H1 (cell line): Measurements from ENCODE around the gene LCLAT1. TPM values are rescaled to one million over a fixed set of nuclear protein-coding genes. Genes with fewer than 3 reads are reported as not detected.

Experiments
- CTCF ChIA-PET: fragments of 300-600 bp; sonication (Branson Sonifier 250); formaldehyde crosslinking; loops from one replicate; lab custom pipeline; 2021; ENCODE audit not compliant: partially characterized antibody; lab: Charles Lee
- POLR2A ChIA-PET: fragments of 300-600 bp; sonication (Branson Sonifier 250); formaldehyde crosslinking; loops from one replicate; lab custom pipeline; 2021; ENCODE audit warnings: inconsistent platforms; ENCODE audit not compliant: partially characterized antibody; lab: Charles Lee
- DNase-seq, 2 experiments: peaks; one replicate each; pipeline versions ENCODE4 v3.0.0 to v3.0.0-alpha.2; 2010 to 2022; ENCODE audit warnings: low spot score in 2 of 2, low read depth in 1 of 2, mixed read lengths in 1 of 2
- FAIRE-seq: peaks from 2 replicates; lab custom pipeline; 2011; peaks lifted over from hg19 to GRCh38; lab: Jason Lieb, UNC
- H2AFZ ChIP-seq: 2 replicates; pipeline ENCODE4 v1.8.1; 2012; ENCODE audit warnings: low read length, inconsistent platforms
- H2AK5ac ChIP-seq: 2 replicates; pipeline ENCODE4 v1.6.1; 2013; ENCODE audit warnings: low read depth, low read length
- H2BK120ac ChIP-seq: replicated peaks from 2 replicates; pipeline ENCODE3; 2013; ENCODE audit warnings: low read depth, low read length, inconsistent platforms
- H2BK12ac ChIP-seq: 2 replicates; pipeline ENCODE4 v1.6.1; 2013; ENCODE audit warnings: low read depth, low read length
- H2BK15ac ChIP-seq: 2 replicates; pipeline ENCODE4 v1.6.1; 2013; ENCODE audit warnings: low read length
- H2BK20ac ChIP-seq: 2 replicates; pipeline ENCODE4 v1.6.1; 2013; ENCODE audit warnings: low read length
- H2BK5ac ChIP-seq: 2 replicates; pipeline ENCODE4 v1.6.1; 2013; ENCODE audit warnings: low read depth, low read length
- H3K14ac ChIP-seq: 2 replicates; pipeline ENCODE4 v1.6.1; 2013; ENCODE audit warnings: inconsistent platforms; ENCODE audit not compliant: insufficient read length
- H3K18ac ChIP-seq: 2 replicates; pipeline ENCODE4 v1.6.1; 2013; ENCODE audit warnings: low read length; ENCODE audit errors: extremely low read depth
- H3K23ac ChIP-seq: 2 replicates; pipeline ENCODE4 v1.6.1; 2013; ENCODE audit warnings: inconsistent platforms; ENCODE audit not compliant: insufficient read length
- H3K23me2 ChIP-seq: 2 replicates; pipeline ENCODE4 v1.6.1; 2013; ENCODE audit warnings: low read depth, low read length
- H3K27ac ChIP-seq: 2 replicates; pipeline ENCODE4 v1.6.1; 2011; ENCODE audit warnings: low read depth, low read length, inconsistent platforms
- H3K27me3 ChIP-seq, 4 experiments: replicated peaks in 1 of 4; 1 replicate in 1 of 4; 2 replicates in 3 of 4; pipeline versions ENCODE4 v1.6.1 to v1.8.1; 2011 to 2013; ENCODE audit warnings: low read length in 3 of 4, mild to moderate bottlenecking in 3 of 4, inconsistent platforms in 2 of 4, mixed read lengths in 2 of 4, moderate library complexity in 1 of 4; ENCODE audit not compliant: control insufficient read depth in 3 of 4, insufficient read depth in 3 of 4; ENCODE audit errors: extremely low read depth in 1 of 4
- H3K36me3 ChIP-seq, 4 experiments: 2 replicates each; pipeline versions ENCODE4 v1.6.1 to v1.8.1; 2011 to 2013; ENCODE audit warnings: mild to moderate bottlenecking in 4 of 4, low read length in 3 of 4, moderate library complexity in 2 of 4, control low read depth in 1 of 4, inconsistent platforms in 1 of 4; ENCODE audit not compliant: insufficient read depth in 4 of 4, control insufficient read depth in 2 of 4
- H3K4ac ChIP-seq: replicated peaks from 2 replicates; pipeline ENCODE3; 2013; ENCODE audit warnings: low read length, low read depth, mixed read lengths, inconsistent platforms; ENCODE audit not compliant: insufficient read length
- H3K4me1 ChIP-seq, 4 experiments: replicated peaks in 1 of 4; 1 replicate in 1 of 4; 2 replicates in 3 of 4; pipeline versions ENCODE4 v1.6.1 to v1.8.1; 2011 to 2013; ENCODE audit warnings: low read length in 3 of 4, inconsistent platforms in 2 of 4, mixed read lengths in 1 of 4; ENCODE audit not compliant: insufficient read depth in 4 of 4, control insufficient read depth in 3 of 4
- H3K4me2 ChIP-seq, 2 experiments: 2 replicates each; pipeline versions ENCODE4 v1.6.1 to v1.8.1; 2011 to 2013; ENCODE audit warnings: low read depth in 2 of 2, low read length in 2 of 2, control low read depth in 1 of 2, inconsistent platforms in 1 of 2, mild to moderate bottlenecking in 1 of 2; ENCODE audit not compliant: insufficient read depth in 1 of 2
- H3K4me3 ChIP-seq, 4 experiments: fragments of 200-600, 300-600 bp in 1 of 4; sonication (generic), shearing (Covaris generic), sonication (Bioruptor Twin) in 1 of 4; 2 replicates each; pipeline versions ENCODE4 v1.5.1 to v1.8.1; 2011 to 2016; ENCODE audit warnings: low read length in 4 of 4, low read depth in 3 of 4, control low read depth in 2 of 4, inconsistent platforms in 2 of 4, mild to moderate bottlenecking in 2 of 4, mixed read lengths in 1 of 4, moderate library complexity in 1 of 4; ENCODE audit not compliant: insufficient read depth in 2 of 4; ENCODE audit errors: extremely low read depth in 1 of 4
- H3K56ac ChIP-seq: replicated peaks from 2 replicates; pipeline ENCODE3; 2013; ENCODE audit warnings: low read depth, mild to moderate bottlenecking, mixed read lengths, low read length, inconsistent platforms; ENCODE audit not compliant: insufficient read length
- H3K79me1 ChIP-seq: 2 replicates; pipeline ENCODE4 v1.6.1; 2013; ENCODE audit warnings: low read depth, low read length, control low read depth
- H3K79me2 ChIP-seq, 2 experiments: 2 replicates each; pipeline versions ENCODE4 v1.6.1 to v1.8.1; 2012 to 2013; ENCODE audit warnings: low read length in 2 of 2, mild to moderate bottlenecking in 2 of 2, inconsistent platforms in 1 of 2; ENCODE audit not compliant: insufficient read depth in 2 of 2, control insufficient read depth in 1 of 2
- H3K9ac ChIP-seq, 4 experiments: replicated peaks in 1 of 4; 1 replicate in 1 of 4; 2 replicates in 3 of 4; pipeline versions ENCODE4 v1.6.1 to v1.8.1; 2011 to 2013; ENCODE audit warnings: low read depth in 3 of 4, low read length in 3 of 4, control low read depth in 2 of 4, mild to moderate bottlenecking in 2 of 4, moderate library complexity in 2 of 4, inconsistent platforms in 1 of 4; ENCODE audit errors: extremely low read depth in 1 of 4
- H3K9me3 ChIP-seq, 2 experiments: 2 replicates each; pipeline versions ENCODE4 v1.6.1 to v1.8.1; 2012 to 2013; ENCODE audit warnings: mild to moderate bottlenecking in 2 of 2, moderate library complexity in 2 of 2, control low read depth in 1 of 2, inconsistent platforms in 1 of 2, low read depth in 1 of 2, low read length in 1 of 2, mixed read lengths in 1 of 2; ENCODE audit not compliant: insufficient read depth in 2 of 2
- H4K20me1 ChIP-seq, 2 experiments: replicated peaks in 1 of 2; 2 replicates each; pipeline versions ENCODE3 to v1.8.1; 2011 to 2013; ENCODE audit warnings: inconsistent platforms in 2 of 2, low read length in 2 of 2, mild to moderate bottlenecking in 1 of 2; ENCODE audit not compliant: insufficient read depth in 2 of 2, control insufficient read depth in 1 of 2
- H4K5ac ChIP-seq: 2 replicates; pipeline ENCODE4 v1.6.1; 2013; ENCODE audit warnings: low read length, low read depth, mixed read lengths, inconsistent platforms; ENCODE audit not compliant: insufficient read length
- H4K8ac ChIP-seq: 2 replicates; pipeline ENCODE4 v1.8.0; 2013; ENCODE audit warnings: mild to moderate bottlenecking, moderate library complexity, low read length, inconsistent platforms; ENCODE audit not compliant: insufficient read depth; ENCODE audit errors: extremely low read depth
- H4K91ac ChIP-seq: replicated peaks from 2 replicates; pipeline ENCODE3; 2013; ENCODE audit warnings: low read length, mixed read lengths, inconsistent platforms; ENCODE audit not compliant: insufficient read length
- BRCA1 ChIP-seq: IDR thresholded peaks from 2 replicates; pipeline ENCODE4 v1.6.1; 2012; ENCODE audit warnings: low read depth, low read length, improper control_type of control experiment
- CHD1 ChIP-seq: IDR thresholded peaks from 2 replicates; pipeline ENCODE4 v1.6.1; 2012; ENCODE audit warnings: low read depth, low read length, improper control_type of control experiment
- CTBP2 ChIP-seq: IDR thresholded peaks from 2 replicates; pipeline ENCODE4 v1.7.0; 2011; ENCODE audit warnings: borderline replicate concordance, mild to moderate bottlenecking, moderate library complexity, mixed read lengths, low read length; ENCODE audit not compliant: insufficient read depth, insufficient read length
- EGR1 ChIP-seq: IDR thresholded peaks from 2 replicates; pipeline ENCODE4 v1.6.1; 2011; ENCODE audit warnings: low read depth, low read length, borderline replicate concordance
- HDAC2 ChIP-seq, 2 experiments: fragments of 300-600 bp in 1 of 2; sonication (generic) in 1 of 2; IDR thresholded peaks; 2 replicates each; pipeline ENCODE4 v1.6.1; 2011 to 2012; ENCODE audit warnings: low read depth in 2 of 2, low read length in 2 of 2, mild to moderate bottlenecking in 2 of 2, moderate library complexity in 2 of 2, borderline replicate concordance in 1 of 2, inconsistent platforms in 1 of 2
- JUN ChIP-seq: IDR thresholded peaks from 2 replicates; pipeline ENCODE4 v1.6.1; 2011; ENCODE audit warnings: low read depth, mild to moderate bottlenecking, improper control_type of control experiment, low read length
- KDM1A ChIP-seq: fragments of 200-600, 300-600 bp; sonication (generic); IDR thresholded peaks from 2 replicates; pipeline ENCODE4 v1.7.1; 2016; ENCODE audit warnings: mild to moderate bottlenecking, low read length, borderline replicate concordance
- KDM5A ChIP-seq: fragments of 200-600 bp; IDR thresholded peaks from 2 replicates; pipeline ENCODE4 v1.7.1; 2012; ENCODE audit warnings: mild to moderate bottlenecking, low read length, inconsistent platforms, mixed read lengths
- RBBP5 ChIP-seq: IDR thresholded peaks from 2 replicates; pipeline ENCODE4 v1.7.1; 2012; ENCODE audit warnings: low read depth, mild to moderate bottlenecking, inconsistent platforms, low read length, moderate library complexity, borderline replicate concordance
- RNF2 ChIP-seq: fragments of 200-900, 300-1000 bp; sonication (generic); IDR thresholded peaks from 2 replicates; pipeline ENCODE4 v1.7.1; 2016; ENCODE audit warnings: borderline replicate concordance, low read depth, mild to moderate bottlenecking, antibody characterized with exemption, low read length; ENCODE audit not compliant: poor library complexity, severe bottlenecking; ENCODE audit errors: missing control alignments
- SP2 ChIP-seq: IDR thresholded peaks from 2 replicates; pipeline ENCODE4 v1.6.1; 2012; ENCODE audit warnings: mild to moderate bottlenecking, low read length, inconsistent platforms
- TEAD4 ChIP-seq: IDR thresholded peaks from 2 replicates; pipeline ENCODE4 v1.6.1; 2012; ENCODE audit warnings: low read depth, low read length, inconsistent platforms, mixed read lengths
- YY1 ChIP-seq: IDR thresholded peaks from 2 replicates; pipeline ENCODE4 v1.6.1; 2011; ENCODE audit warnings: low read depth, mild to moderate bottlenecking, low read length
- WGBS, 2 experiments: shearing (Covaris generic) in 1 of 2; methylation state at CpG; one replicate each; pipeline versions ENCODE4 v1.1.6 to v1.1.7; 2013 to 2015; ENCODE audit warnings: low lambda C conversion rate in 2 of 2, mixed read lengths in 2 of 2, inconsistent platforms in 1 of 2, low coverage in 1 of 2, missing lambda C conversion rate in 1 of 2; ENCODE audit not compliant: insufficient replicate concordance in 2 of 2, insufficient coverage in 1 of 2, insufficient read length in 1 of 2; ENCODE audit errors: extremely low coverage in 1 of 2, missing lambda C conversion rate in 1 of 2; 5-methylcytosine and 5-hydroxymethylcytosine counted together
- polyA plus RNA-seq, 7 experiments: library from polyadenylated mRNA; depleted of rRNA in 3 of 7; stranded (reverse) in 5 of 7; unstranded in 2 of 7; fragments of >200 nt in 5 of 7; fragments of 200-250 nt in 2 of 7; gene quantifications; 1 replicate in 5 of 7; 2 replicates in 1 of 7; 4 replicates in 1 of 7; pipeline versions ENCODE4 v1.2.1 to v1.2.3, GENCODE V29; 2011 to 2013; ENCODE audit warnings: missing spikeins in 2 of 7, mixed read lengths in 2 of 7
- total RNA-seq: library from RNA; stranded (reverse); fragmentation: NEBNext Ultra II Directional; extraction: Animal tissue kit (Norgen Biotek cat#: 25700); gene quantifications from 2 replicates; pipeline ENCODE4 v1.2.1, GENCODE V29; 2021

Gene LCLAT1
- total and polyA plus RNA-seq, 2 of the 8 experiments (the other 6 are each of a cell fraction or from before 2014, with no cell fraction given), result 7.6 to 22.0 TPM

DNA sequence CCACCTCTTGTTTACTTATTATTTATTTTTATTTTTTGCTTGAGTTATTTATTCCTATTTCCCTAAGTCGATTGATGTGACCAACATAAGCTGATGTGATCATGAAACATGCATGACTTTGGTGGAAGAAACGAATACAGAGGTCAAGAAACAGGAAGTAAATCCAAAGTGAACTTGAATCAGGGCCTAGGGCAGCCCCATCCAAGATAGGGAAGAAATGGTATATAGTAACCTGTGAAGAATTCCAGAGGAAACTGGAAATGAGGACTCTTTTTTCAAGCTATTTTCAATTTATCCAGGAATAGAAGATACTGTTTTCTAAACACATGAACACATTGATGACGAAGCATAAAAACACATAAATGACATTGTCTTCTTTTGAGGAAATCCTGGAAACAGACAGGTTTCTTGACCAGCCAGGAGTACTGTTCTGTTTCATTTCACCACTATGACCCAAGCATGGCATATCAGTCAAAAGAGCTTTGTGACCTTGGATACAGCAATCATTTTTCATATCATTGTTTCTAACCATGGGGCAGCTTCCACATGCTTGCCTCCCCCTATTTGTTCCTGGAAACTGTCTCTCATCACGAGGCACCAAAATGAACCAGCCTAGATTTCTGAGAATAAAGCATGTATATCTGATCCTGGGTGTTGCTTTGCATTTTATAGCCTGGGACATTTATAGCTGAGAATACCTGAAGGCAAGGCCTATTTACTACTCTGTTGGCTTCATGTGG lies 9.1 kb upstream of the LCLAT1 start:
- POLR2A ChIA-PET, result no interaction called here
- CTCF ChIA-PET, result interaction anchor here (1.7 kb wide), 1 partner anchor 272 kb away, joined by 4 read pairs; no protein-coding TSS in a partner anchor
- 82% methylated on average over 4 of the region's 4 CpGs; no CpG with 5 or more reads in 1 of the 2 experiments for WGBS, 2 experiments
- no peak for TF ChIP-seq YY1
- no peak for TF ChIP-seq SP2
- TF ChIP-seq RBBP5, result no peak
- no peak for TF ChIP-seq RNF2
- TF ChIP-seq BRCA1, result no peak
- no peak for TF ChIP-seq TEAD4
- TF ChIP-seq KDM5A, result no peak
- no peak for TF ChIP-seq EGR1
- TF ChIP-seq KDM1A, result no peak
- TF ChIP-seq CTBP2, result no peak
- no peak for TF ChIP-seq CHD1
- TF ChIP-seq JUN, result no peak
- no peak for TF ChIP-seq HDAC2 (IDR thresholded peaks at IDR 0.05; ENCODE audit: borderline replicate concordance in 1 of 2, low read depth in 2 of 2, low read length in 2 of 2)

More for the DNA sequence above, 9.1 kb upstream of the LCLAT1 start:
- H4K20me1 ChIP-seq, result no peaks in the 10 kb centered on the region
- H3K14ac ChIP-seq, result no peak overlapping the region
- H3K9ac ChIP-seq, result no peak overlapping the region
- H3K4me3 ChIP-seq, result no peak overlapping the region
- peaks cover 0 to 3% (median 0%) of the 10 kb centered on the region in 4 experiments; a peak in 2 of 7 replicates for H3K4me1 ChIP-seq
- no peaks in the 10 kb centered on the region for H3K79me1 ChIP-seq
- H3K9me3 ChIP-seq, result no peaks in the 10 kb centered on the region
- H4K91ac ChIP-seq, result no peak overlapping the region
- no peak overlapping the region for H3K4ac ChIP-seq
- no peak overlapping the region for H2AK5ac ChIP-seq
- H2AFZ ChIP-seq, result no peak overlapping the region
- no peaks in the 10 kb centered on the region for H3K79me2 ChIP-seq
- FAIRE-seq (no peak), DNase-seq (no peak)
- no peaks in the 10 kb centered on the region for H3K36me3 ChIP-seq
- H3K27ac ChIP-seq, result no peak overlapping the region
- H3K23ac ChIP-seq, result no peak overlapping the region
- no peak overlapping the region for H2BK5ac ChIP-seq
- H4K8ac ChIP-seq, result no peak overlapping the region
- no peak overlapping the region for H3K18ac ChIP-seq
- no peak overlapping the region for H2BK12ac ChIP-seq
- H3K56ac ChIP-seq, result no peak overlapping the region
- H4K5ac ChIP-seq, result no peak overlapping the region
- H3K23me2 ChIP-seq, result no peaks in the 10 kb centered on the region
- H2BK120ac ChIP-seq, result no peak overlapping the region
- no peak overlapping the region for H2BK15ac ChIP-seq
- H3K27me3 ChIP-seq, result no peaks in the 10 kb centered on the region
- no peak overlapping the region for H3K4me2 ChIP-seq
- no peak overlapping the region for H2BK20ac ChIP-seq
